ENCODE results near the gene FRMPD2.

Gene FRMPD2, protein sequence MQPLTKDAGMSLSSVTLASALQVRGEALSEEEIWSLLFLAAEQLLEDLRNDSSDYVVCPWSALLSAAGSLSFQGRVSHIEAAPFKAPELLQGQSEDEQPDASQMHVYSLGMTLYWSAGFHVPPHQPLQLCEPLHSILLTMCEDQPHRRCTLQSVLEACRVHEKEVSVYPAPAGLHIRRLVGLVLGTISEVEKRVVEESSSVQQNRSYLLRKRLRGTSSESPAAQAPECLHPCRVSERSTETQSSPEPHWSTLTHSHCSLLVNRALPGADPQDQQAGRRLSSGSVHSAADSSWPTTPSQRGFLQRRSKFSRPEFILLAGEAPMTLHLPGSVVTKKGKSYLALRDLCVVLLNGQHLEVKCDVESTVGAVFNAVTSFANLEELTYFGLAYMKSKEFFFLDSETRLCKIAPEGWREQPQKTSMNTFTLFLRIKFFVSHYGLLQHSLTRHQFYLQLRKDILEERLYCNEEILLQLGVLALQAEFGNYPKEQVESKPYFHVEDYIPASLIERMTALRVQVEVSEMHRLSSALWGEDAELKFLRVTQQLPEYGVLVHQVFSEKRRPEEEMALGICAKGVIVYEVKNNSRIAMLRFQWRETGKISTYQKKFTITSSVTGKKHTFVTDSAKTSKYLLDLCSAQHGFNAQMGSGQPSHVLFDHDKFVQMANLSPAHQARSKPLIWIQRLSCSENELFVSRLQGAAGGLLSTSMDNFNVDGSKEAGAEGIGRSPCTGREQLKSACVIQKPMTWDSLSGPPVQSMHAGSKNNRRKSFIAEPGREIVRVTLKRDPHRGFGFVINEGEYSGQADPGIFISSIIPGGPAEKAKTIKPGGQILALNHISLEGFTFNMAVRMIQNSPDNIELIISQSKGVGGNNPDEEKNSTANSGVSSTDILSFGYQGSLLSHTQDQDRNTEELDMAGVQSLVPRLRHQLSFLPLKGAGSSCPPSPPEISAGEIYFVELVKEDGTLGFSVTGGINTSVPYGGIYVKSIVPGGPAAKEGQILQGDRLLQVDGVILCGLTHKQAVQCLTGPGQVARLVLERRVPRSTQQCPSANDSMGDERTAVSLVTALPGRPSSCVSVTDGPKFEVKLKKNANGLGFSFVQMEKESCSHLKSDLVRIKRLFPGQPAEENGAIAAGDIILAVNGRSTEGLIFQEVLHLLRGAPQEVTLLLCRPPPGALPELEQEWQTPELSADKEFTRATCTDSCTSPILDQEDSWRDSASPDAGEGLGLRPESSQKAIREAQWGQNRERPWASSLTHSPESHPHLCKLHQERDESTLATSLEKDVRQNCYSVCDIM (N-terminal part only)

DNA sequence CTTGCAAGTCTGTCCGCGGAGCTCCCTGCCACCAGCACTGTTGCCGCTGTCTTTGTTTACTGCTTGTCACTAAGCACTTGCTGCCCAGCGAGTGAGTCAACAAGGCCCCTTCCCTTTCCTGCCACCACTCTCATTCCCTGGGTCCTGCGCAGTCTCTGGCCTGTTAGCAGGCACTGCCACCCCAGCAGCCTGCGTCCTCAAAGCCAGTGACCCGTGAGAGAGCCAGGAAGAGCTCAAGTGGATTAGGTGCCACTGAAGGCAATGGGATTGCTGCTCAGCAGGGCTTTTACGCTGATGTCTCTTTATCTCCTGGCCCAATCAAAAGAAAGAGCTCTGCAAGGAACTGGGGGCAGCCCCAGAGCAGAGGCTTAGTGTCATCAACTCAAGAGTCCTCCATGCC, at the start of gene FRMPD2:
FRMPD2 (minus strand) TSS at position 61 of the 400 bp plus-strand sequence. CDS start 129 bp downstream, outside the sequence.
- no peak for DNase-seq

GRCh38 chr10:48322017-48322416, 47.5 kb upstream of the FRMPD2 start:
- no peak for DNase-seq

DNA sequence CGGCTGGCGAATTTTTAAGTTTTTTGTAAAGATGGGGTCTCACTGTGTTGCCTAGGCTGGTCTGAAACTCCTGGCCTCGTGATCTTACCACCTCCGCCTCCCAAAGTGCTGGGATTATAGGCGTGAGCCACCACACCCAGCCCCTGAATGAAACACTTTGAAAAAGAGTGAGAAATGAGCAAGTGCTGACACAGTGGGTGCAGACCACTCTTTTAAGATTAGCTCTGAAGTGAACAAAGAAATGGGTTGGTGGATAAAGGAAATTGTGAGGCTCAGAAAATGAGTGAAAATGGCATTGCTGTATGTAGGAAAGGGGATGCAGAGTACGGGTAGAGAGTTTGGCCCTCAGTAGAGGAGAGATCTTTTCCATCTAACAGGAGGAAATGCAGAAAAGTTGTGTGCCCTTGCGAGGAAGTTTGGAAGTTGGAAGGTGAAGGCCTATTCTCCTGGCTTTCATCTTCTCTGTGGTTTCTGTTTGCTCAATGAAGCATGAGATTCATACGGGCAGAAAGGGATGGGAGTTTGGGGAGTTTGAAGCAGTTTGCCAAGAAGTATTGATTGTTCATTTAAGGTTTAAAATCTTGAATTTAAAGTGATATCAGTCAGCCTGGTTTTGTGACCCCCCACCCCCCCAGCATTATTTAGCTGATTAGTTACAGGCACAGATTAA, 43.0 kb upstream of the FRMPD2 start:
- DNase-seq: no peak

GRCh38 chr10:48316236-48316635, 41.7 kb upstream of the FRMPD2 start:
- DNase-seq: no peak

DNA sequence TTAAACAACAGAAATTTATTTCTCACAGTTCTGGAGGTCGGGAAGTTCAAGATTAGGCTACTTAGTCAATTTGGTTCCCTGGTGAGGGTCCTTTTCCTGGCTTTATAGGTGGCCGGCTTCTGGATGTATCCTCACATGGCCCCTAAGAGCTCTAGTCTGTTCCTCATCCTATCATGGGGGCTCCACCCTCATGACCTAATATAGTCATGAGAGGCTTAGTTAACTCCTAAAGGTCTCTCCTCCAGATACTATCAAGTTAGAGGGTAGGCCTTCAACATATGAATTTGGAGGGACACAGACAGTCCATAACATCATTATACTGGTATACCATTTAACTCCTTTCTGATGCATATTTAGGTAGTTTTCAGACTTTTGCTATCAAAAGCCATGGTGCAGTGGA, 39.6 kb upstream of the FRMPD2 start:
- no peak for DNase-seq

DNA sequence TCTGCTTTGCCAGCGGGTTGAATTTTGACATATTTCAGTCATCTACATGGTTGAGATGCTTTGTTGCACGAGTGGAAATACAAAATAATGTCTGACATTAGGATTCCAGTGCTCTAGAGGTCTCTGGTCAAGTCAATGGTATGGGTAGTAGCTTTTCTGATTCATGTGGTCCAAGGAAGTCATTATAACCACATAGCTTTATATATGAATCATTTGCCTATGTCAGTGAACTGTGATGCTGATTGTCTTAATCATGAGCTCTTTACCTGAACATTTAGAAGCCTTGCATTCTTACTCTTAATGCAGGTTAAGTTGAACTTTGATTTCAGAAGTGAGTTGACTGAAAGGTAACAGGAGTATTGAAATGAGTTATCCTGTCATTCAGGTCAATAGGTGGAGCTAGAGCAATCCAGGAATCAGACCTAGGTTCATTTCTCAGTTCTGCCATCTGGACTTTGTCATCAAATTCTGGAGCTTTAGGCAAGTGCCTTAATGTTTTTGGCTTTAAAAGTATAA, 35.3 kb upstream of the FRMPD2 start:
- DNase-seq: peak; percentile 56

- no peak for DNase-seq
Measured at GRCh38 chr10:48307711-48308018, 33.2 kb upstream of the FRMPD2 start.

- peak; percentile 46 for DNase-seq
Measured at GRCh38 chr10:48306870-48307710, 32.6 kb upstream of the FRMPD2 start.

DNA sequence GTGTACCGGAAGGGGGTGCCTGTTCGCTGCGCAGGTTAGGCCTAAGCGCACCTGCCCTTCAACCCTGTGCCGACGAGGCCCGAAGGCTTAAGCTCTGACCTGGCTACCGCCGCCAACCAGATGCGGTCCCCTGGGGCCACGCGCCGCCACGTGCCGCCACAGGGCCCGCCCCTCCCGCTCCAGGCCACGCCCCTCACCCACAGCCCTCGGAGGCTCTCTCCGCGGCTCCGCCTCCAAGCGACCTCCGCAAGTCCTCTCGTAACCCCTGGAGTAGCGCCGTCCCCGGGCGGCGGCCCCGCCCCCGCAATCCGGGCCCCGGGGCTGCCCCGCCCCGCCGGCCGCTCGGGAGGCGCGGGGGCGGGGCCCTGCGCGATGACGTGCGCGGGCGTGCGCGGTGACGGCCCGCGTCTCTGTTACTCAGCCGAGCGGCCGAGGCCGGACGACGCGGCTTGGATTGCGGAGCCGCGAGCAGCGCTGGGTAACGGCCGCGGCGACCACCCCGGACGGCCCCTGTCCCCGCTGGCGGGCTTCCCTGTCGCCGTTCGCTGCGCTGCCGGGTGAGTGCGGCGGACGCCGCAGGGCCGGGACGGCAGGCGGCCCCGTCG, 31.9 kb upstream of the FRMPD2 start, which contains the start of gene MAPK8:
MAPK8 (plus strand) TSS at position 413 of the 605 bp plus-strand sequence. CDS start 94,984 bp downstream, outside the sequence.
- peak; percentile 93 for DNase-seq

GRCh38 chr10:48305905-48306264, 31.4 kb upstream of the FRMPD2 start:
- no peak for DNase-seq

- no peak for DNase-seq
Measured at GRCh38 chr10:48302515-48303476, 28.3 kb upstream of the FRMPD2 start.

GRCh38 chr10:48300556-48300955, 26.1 kb upstream of the FRMPD2 start:
- no peak for DNase-seq

DNA sequence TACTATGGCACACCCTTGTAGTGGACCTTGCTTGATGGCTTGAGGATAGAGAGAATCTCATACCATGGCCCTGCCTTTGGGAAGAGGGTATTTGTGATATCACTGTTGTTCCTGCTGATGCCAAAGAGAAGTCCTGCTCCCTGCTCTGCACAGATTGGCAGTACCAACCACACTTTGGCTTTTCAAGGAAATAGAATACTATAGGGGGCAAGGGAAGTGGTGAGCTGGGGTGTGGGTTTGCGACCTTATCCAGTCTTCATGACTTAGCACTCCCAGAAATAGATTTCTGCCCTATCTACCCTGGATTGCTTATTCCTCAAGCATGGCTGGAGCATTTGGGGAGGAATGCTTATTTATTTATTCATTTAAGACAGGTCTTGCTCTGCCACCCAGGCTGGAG, 25.2 kb upstream of the FRMPD2 start:
- no peak for DNase-seq

DNA sequence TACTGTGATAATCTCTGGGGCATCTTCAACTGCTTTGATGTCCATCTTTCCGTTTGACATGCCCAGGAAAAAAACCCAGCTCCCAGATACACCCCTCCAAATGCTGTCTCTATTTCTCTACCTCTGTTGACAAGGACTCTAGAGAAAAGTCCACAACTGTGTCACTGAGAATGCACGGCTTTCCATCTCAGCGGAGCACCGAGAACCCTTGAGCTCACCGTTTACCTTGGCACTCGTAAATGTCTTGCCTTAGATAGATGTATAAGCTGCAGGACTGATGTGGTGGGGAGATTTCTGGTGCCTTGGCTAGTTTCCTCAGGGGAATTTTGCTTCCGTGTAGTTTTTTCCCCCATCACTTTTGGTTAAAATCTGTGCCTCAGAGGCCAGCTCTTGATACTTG, 24.6 kb upstream of the FRMPD2 start:
- no peak for DNase-seq

DNA sequence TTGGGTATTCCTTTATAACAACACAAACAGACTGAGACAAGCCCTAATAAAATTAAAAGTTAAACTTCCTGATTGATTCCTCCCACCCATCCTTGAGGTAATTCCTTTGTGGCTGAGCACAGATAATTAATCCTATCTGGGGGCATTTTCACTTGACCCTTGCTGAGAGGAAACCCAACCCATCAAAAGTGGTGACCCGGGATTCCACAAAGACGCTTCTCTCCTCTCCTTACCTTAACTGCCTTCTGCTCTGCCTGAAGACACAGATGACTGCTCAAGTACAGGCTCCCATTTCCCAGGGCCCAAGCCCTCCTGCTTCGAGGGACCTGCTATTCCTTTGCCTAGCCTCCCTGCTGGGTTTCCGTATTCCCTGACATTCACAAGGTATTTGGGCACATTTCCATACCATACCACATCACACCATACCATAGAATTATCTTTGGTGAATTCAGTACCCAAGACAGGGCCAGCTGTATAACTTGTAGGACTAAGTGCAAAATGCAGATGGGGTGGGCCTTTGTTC, 22.1 kb upstream of the FRMPD2 start:
- no peak for DNase-seq

DNA sequence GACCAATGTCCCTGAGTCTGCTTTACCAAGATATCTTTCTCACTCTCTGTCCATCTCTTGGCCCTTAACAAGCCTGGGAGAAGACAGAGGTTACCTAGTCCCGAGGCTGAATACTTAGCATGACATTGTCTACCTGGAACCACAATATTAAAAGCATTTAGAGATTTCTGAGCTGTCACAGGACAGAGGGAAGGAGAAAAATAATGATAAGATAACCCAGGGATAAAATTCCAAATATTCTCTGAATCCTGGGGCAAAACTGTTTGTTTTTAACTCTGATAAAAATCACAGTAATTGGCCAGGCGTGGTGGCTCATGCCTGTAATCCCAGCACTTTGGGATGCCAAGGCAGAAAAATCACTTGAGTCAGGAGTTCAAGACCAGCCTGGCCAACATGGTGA, 19.9 kb upstream of the FRMPD2 start:
- DNase-seq: no peak

GRCh38 chr10:48292616-48293015, 18.1 kb upstream of the FRMPD2 start:
- DNase-seq: no peak

GRCh38 chr10:48291190-48291589, 16.7 kb upstream of the FRMPD2 start:
- no peak for DNase-seq

- no peak for DNase-seq
Measured at GRCh38 chr10:48290286-48290685, 15.8 kb upstream of the FRMPD2 start.
